Measurements from ENCODE around the gene DIPK1A. TPM values are rescaled to one million over a fixed set of nuclear protein-coding genes. Genes with fewer than 3 reads are reported as not detected.

DIPK1A gene
- total RNA-seq, 1 donor from 2014 or later: 7.2 TPM

DNA sequence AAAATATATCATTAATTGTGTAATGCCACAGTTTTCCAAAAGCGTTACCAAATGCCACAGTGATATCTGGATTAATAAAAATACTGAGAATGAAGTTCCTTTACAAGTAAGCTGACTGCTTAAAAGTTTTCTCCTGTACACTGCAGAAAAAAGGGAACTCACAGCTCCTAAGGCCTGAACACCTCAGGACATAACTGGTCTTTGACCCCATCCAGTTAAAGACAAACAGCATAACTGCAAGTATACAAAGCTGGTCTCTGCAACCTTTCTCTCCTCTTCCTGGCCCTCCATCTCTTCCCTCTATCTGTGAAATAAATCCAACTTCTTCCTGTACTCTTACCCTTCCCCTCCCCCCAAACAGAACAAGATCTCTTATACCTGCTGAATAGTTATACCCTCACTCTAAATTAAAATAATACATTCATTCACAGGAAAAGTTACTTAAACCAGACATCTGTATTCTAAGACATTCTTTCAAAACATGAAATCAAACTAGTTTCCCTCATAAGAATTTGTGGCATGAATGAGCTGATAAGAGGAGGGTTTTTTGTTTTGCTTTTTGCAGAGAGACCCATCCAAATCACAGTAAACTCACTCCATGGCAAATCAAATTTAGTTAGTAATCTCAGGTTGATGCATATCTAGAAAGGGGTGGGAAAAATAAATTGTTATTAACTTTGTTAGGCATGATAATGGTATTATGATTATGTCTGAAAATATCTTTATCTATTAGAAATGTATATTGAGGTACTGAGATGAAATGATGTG is 2.9 kb downstream of the DIPK1A start:
- no peak for DNase-seq
- Mint-ChIP-seq H3K4me1 (ENCODE audit: low read depth, unreplicated experiment) (peaks cover 8% of the 10 kb centered on the region), H3K9me3 (ENCODE audit: unreplicated experiment) (peaks cover 7% of the 10 kb centered on the region), H3K27ac (ENCODE audit: unreplicated experiment) (no peak overlapping the region), H3K27me3 (ENCODE audit: unreplicated experiment) (peaks cover 9% of the 10 kb centered on the region), H3K4me3 (ENCODE audit: unreplicated experiment) (no peak overlapping the region), H3K36me3 (ENCODE audit: unreplicated experiment) (no peaks in the 10 kb centered on the region)
- TF ChIP-seq, protein P1, sequence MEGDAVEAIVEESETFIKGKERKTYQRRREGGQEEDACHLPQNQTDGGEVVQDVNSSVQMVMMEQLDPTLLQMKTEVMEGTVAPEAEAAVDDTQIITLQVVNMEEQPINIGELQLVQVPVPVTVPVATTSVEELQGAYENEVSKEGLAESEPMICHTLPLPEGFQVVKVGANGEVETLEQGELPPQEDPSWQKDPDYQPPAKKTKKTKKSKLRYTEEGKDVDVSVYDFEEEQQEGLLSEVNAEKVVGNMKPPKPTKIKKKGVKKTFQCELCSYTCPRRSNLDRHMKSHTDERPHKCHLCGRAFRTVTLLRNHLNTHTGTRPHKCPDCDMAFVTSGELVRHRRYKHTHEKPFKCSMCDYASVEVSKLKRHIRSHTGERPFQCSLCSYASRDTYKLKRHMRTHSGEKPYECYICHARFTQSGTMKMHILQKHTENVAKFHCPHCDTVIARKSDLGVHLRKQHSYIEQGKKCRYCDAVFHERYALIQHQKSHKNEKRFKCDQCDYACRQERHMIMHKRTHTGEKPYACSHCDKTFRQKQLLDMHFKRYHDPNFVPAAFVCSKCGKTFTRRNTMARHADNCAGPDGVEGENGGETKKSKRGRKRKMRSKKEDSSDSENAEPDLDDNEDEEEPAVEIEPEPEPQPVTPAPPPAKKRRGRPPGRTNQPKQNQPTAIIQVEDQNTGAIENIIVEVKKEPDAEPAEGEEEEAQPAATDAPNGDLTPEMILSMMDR (IDR thresholded peaks at IDR 0.05; ENCODE audit: partially characterized antibody, unreplicated experiment): no peak

- no peak for DNase-seq
- peaks cover 8% of the 10 kb centered on the region for H3K4me1 Mint-ChIP-seq (ENCODE audit: low read depth, unreplicated experiment)
- TF ChIP-seq, protein P1 (IDR thresholded peaks at IDR 0.05; ENCODE audit: partially characterized antibody, unreplicated experiment): no peak
- no peak overlapping the region for H3K4me3 Mint-ChIP-seq (ENCODE audit: unreplicated experiment)
- H3K36me3 Mint-ChIP-seq (ENCODE audit: unreplicated experiment): no peaks in the 10 kb centered on the region
- H3K9me3 Mint-ChIP-seq (ENCODE audit: unreplicated experiment): peaks cover 7% of the 10 kb centered on the region
- no peak overlapping the region for H3K27ac Mint-ChIP-seq (ENCODE audit: unreplicated experiment)
- H3K27me3 Mint-ChIP-seq (ENCODE audit: unreplicated experiment): peaks cover 8% of the 10 kb centered on the region
Observed at GRCh38 chr1:92957030-92957734, 4.1 kb downstream of the DIPK1A start.

- Mint-ChIP-seq H3K36me3 (ENCODE audit: unreplicated experiment) (no peaks in the 10 kb centered on the region), H3K27ac (ENCODE audit: unreplicated experiment) (no peak overlapping the region), H3K4me1 (ENCODE audit: low read depth, unreplicated experiment) (peaks cover 8% of the 10 kb centered on the region), H3K9me3 (ENCODE audit: unreplicated experiment) (peaks cover 5% of the 10 kb centered on the region), H3K27me3 (ENCODE audit: unreplicated experiment) (peaks cover 6% of the 10 kb centered on the region), H3K4me3 (ENCODE audit: unreplicated experiment) (no peak overlapping the region)
- no peak for DNase-seq
- TF ChIP-seq, protein P1 (IDR thresholded peaks at IDR 0.05; ENCODE audit: partially characterized antibody, unreplicated experiment): no peak
Observed at GRCh38 chr1:92956254-92957029, 4.8 kb downstream of the DIPK1A start.

DNA sequence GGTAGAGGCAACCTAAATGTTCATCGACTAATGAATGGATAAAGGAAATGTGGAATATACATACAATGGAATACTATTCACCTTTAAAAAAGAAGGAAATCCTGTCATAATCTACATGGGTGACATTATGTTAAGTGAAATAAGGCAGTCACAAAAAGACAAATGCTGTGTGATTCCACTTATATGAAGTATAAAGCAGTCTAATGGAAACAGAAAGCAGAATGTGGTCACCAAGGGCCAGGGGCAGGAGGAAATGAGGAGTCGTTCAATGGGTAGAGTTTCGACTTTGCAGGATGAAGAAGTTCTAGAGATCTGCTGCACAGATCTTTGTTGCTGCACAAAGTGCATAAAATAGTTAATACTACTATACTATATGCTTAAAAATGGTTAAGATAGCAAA is 7.8 kb downstream of the DIPK1A start:
- TF ChIP-seq, protein P1 (IDR thresholded peaks at IDR 0.05; ENCODE audit: partially characterized antibody, unreplicated experiment): no peak
- H3K27ac Mint-ChIP-seq (ENCODE audit: unreplicated experiment): no peak overlapping the region
- no peak for DNase-seq
- no peak overlapping the region for H3K4me3 Mint-ChIP-seq (ENCODE audit: unreplicated experiment)
- H3K27me3 Mint-ChIP-seq (ENCODE audit: unreplicated experiment): no peaks in the 10 kb centered on the region
- no peaks in the 10 kb centered on the region for H3K9me3 Mint-ChIP-seq (ENCODE audit: unreplicated experiment)
- no peaks in the 10 kb centered on the region for H3K36me3 Mint-ChIP-seq (ENCODE audit: unreplicated experiment)
- peaks cover under 1% of the 10 kb centered on the region for H3K4me1 Mint-ChIP-seq (ENCODE audit: low read depth, unreplicated experiment)
